ENCODE results near the gene EFHD1. TPM values are rescaled to one million over a fixed set of nuclear protein-coding genes. Genes with fewer than 3 reads are reported as not detected.

EFHD1 gene
- polyA plus RNA-seq, 2 donors, result 1.3 to 3.9 TPM

GRCh38 chr2:232597362-232598079 is 35.9 kb upstream of the EFHD1 start:
- no peaks in the 10 kb centered on the region for H3K27me3 ChIP-seq (ENCODE audit: control insufficient read depth in 1 of 2, insufficient read depth in 2 of 2, low read length in 2 of 2)
- no peaks in the 10 kb centered on the region for H3K36me3 ChIP-seq (ENCODE audit: control insufficient read depth in 2 of 2, insufficient read depth in 2 of 2, low read length in 1 of 2)
- no peaks in the 10 kb centered on the region for H3K9me3 ChIP-seq (ENCODE audit: control insufficient read depth in 2 of 2, insufficient read depth in 1 of 2, low read depth in 1 of 2, low read length in 1 of 2)
- WGBS, 2 donors, result 80 to 93% methylated on average over 7 of the region's 7 CpGs
- H3K4me3 ChIP-seq (ENCODE audit: low read depth in 1 of 2, low read length in 2 of 2), result no peak overlapping the region
- H3K27ac ChIP-seq (ENCODE audit: low read depth in 2 of 2, low read length in 1 of 2), result no peak overlapping the region
- peaks cover 2 to 9% of the 10 kb centered on the region in 2 donors for H3K4me1 ChIP-seq (ENCODE audit: control insufficient read depth in 2 of 2, insufficient read depth in 2 of 2, low read length in 1 of 2)

- H3K27ac ChIP-seq (ENCODE audit: low read depth in 2 of 2, low read length in 1 of 2), result no peak overlapping the region
- WGBS, 2 donors, result 62 to 73% methylated on average over 4 of the region's 4 CpGs
- H3K9me3 ChIP-seq (ENCODE audit: control insufficient read depth in 2 of 2, insufficient read depth in 1 of 2, low read depth in 1 of 2, low read length in 1 of 2), result no peaks in the 10 kb centered on the region
- H3K36me3 ChIP-seq (ENCODE audit: control insufficient read depth in 2 of 2, insufficient read depth in 2 of 2, low read length in 1 of 2), result no peaks in the 10 kb centered on the region
- no peaks in the 10 kb centered on the region for H3K27me3 ChIP-seq (ENCODE audit: control insufficient read depth in 1 of 2, insufficient read depth in 2 of 2, low read length in 2 of 2)
- no peak overlapping the region for H3K4me3 ChIP-seq (ENCODE audit: low read depth in 1 of 2, low read length in 2 of 2)
- H3K4me1 ChIP-seq (ENCODE audit: control insufficient read depth in 2 of 2, insufficient read depth in 2 of 2, low read length in 1 of 2), result peaks cover 0 to 3% of the 10 kb centered on the region in 2 donors
Measured at GRCh38 chr2:232598293-232598692, 35.1 kb upstream of the EFHD1 start.

GRCh38 chr2:232600053-232600773 is 33.2 kb upstream of the EFHD1 start:
- no peaks in the 10 kb centered on the region for H3K4me1 ChIP-seq (ENCODE audit: control insufficient read depth in 2 of 2, insufficient read depth in 2 of 2, low read length in 1 of 2)
- WGBS, 2 donors, result 88% methylated on average over 17 of the region's 17 CpGs
- H3K27ac ChIP-seq (ENCODE audit: low read depth in 2 of 2, low read length in 1 of 2), result no peak overlapping the region
- no peaks in the 10 kb centered on the region for H3K36me3 ChIP-seq (ENCODE audit: control insufficient read depth in 2 of 2, insufficient read depth in 2 of 2, low read length in 1 of 2)
- no peak overlapping the region for H3K4me3 ChIP-seq (ENCODE audit: low read depth in 1 of 2, low read length in 2 of 2)
- H3K27me3 ChIP-seq (ENCODE audit: control insufficient read depth in 1 of 2, insufficient read depth in 2 of 2, low read length in 2 of 2), result no peaks in the 10 kb centered on the region
- no peaks in the 10 kb centered on the region for H3K9me3 ChIP-seq (ENCODE audit: control insufficient read depth in 2 of 2, insufficient read depth in 1 of 2, low read depth in 1 of 2, low read length in 1 of 2)

GRCh38 chr2:232603283-232603682 is 30.1 kb upstream of the EFHD1 start:
- Histone ChIP-seq H3K4me3 (ENCODE audit: low read depth in 1 of 2, low read length in 2 of 2) (no peak overlapping the region), H3K9me3 (ENCODE audit: control insufficient read depth in 2 of 2, insufficient read depth in 1 of 2, low read depth in 1 of 2, low read length in 1 of 2) (no peaks in the 10 kb centered on the region), H3K27me3 (ENCODE audit: control insufficient read depth in 1 of 2, insufficient read depth in 2 of 2, low read length in 2 of 2) (no peaks in the 10 kb centered on the region), H3K27ac (ENCODE audit: low read depth in 2 of 2, low read length in 1 of 2) (no peak overlapping the region), H3K36me3 (ENCODE audit: control insufficient read depth in 2 of 2, insufficient read depth in 2 of 2, low read length in 1 of 2) (no peaks in the 10 kb centered on the region), H3K4me1 (ENCODE audit: control insufficient read depth in 2 of 2, insufficient read depth in 2 of 2, low read length in 1 of 2) (peaks cover 0 to 2% of the 10 kb centered on the region in 2 donors)
- 52 to 76% methylated on average over 3 of the region's 3 CpGs for WGBS, 2 donors

- Histone ChIP-seq H3K36me3 (ENCODE audit: control insufficient read depth in 2 of 2, insufficient read depth in 2 of 2, low read length in 1 of 2) (no peaks in the 10 kb centered on the region), H3K27me3 (ENCODE audit: control insufficient read depth in 1 of 2, insufficient read depth in 2 of 2, low read length in 2 of 2) (no peaks in the 10 kb centered on the region), H3K9me3 (ENCODE audit: control insufficient read depth in 2 of 2, insufficient read depth in 1 of 2, low read depth in 1 of 2, low read length in 1 of 2) (no peaks in the 10 kb centered on the region), H3K4me3 (ENCODE audit: low read depth in 1 of 2, low read length in 2 of 2) (no peak overlapping the region), H3K27ac (ENCODE audit: low read depth in 2 of 2, low read length in 1 of 2) (no peak overlapping the region), H3K4me1 (ENCODE audit: control insufficient read depth in 2 of 2, insufficient read depth in 2 of 2, low read length in 1 of 2) (peaks cover 0 to 2% of the 10 kb centered on the region in 2 donors)
- WGBS, 2 donors, result 93 to 95% methylated on average over 10 of the region's 10 CpGs
Measured at GRCh38 chr2:232604535-232604934, 28.9 kb upstream of the EFHD1 start.

GRCh38 chr2:232607011-232607410 is 26.4 kb upstream of the EFHD1 start:
- WGBS, 2 donors, result 90 to 91% methylated on average over 17 of the region's 17 CpGs
- Histone ChIP-seq H3K9me3 (ENCODE audit: control insufficient read depth in 2 of 2, insufficient read depth in 1 of 2, low read depth in 1 of 2, low read length in 1 of 2) (no peaks in the 10 kb centered on the region), H3K4me3 (ENCODE audit: low read depth in 1 of 2, low read length in 2 of 2) (no peak overlapping the region), H3K27ac (ENCODE audit: low read depth in 2 of 2, low read length in 1 of 2) (no peak overlapping the region), H3K27me3 (ENCODE audit: control insufficient read depth in 1 of 2, insufficient read depth in 2 of 2, low read length in 2 of 2) (no peaks in the 10 kb centered on the region), H3K36me3 (ENCODE audit: control insufficient read depth in 2 of 2, insufficient read depth in 2 of 2, low read length in 1 of 2) (no peaks in the 10 kb centered on the region), H3K4me1 (ENCODE audit: control insufficient read depth in 2 of 2, insufficient read depth in 2 of 2, low read length in 1 of 2) (peaks cover 2 to 4% of the 10 kb centered on the region in 2 donors)

GRCh38 chr2:232609607-232610006 is 23.8 kb upstream of the EFHD1 start:
- Histone ChIP-seq H3K36me3 (ENCODE audit: control insufficient read depth in 2 of 2, insufficient read depth in 2 of 2, low read length in 1 of 2) (no peaks in the 10 kb centered on the region), H3K4me3 (ENCODE audit: low read depth in 1 of 2, low read length in 2 of 2) (no peak overlapping the region), H3K9me3 (ENCODE audit: control insufficient read depth in 2 of 2, insufficient read depth in 1 of 2, low read depth in 1 of 2, low read length in 1 of 2) (no peaks in the 10 kb centered on the region), H3K27me3 (ENCODE audit: control insufficient read depth in 1 of 2, insufficient read depth in 2 of 2, low read length in 2 of 2) (no peaks in the 10 kb centered on the region), H3K27ac (ENCODE audit: low read depth in 2 of 2, low read length in 1 of 2) (no peak overlapping the region), H3K4me1 (ENCODE audit: control insufficient read depth in 2 of 2, insufficient read depth in 2 of 2, low read length in 1 of 2) (peaks cover 2 to 4% of the 10 kb centered on the region in 2 donors)
- WGBS, 2 donors, result 58 to 73% methylated on average over 8 of the region's 8 CpGs

- 83 to 85% methylated on average over 3 of the region's 3 CpGs for WGBS, 2 donors
- H3K27ac ChIP-seq (ENCODE audit: low read depth in 2 of 2, low read length in 1 of 2), result no peak overlapping the region
- peaks cover 2 to 4% of the 10 kb centered on the region in 2 donors for H3K4me1 ChIP-seq (ENCODE audit: control insufficient read depth in 2 of 2, insufficient read depth in 2 of 2, low read length in 1 of 2)
- H3K36me3 ChIP-seq (ENCODE audit: control insufficient read depth in 2 of 2, insufficient read depth in 2 of 2, low read length in 1 of 2), result no peaks in the 10 kb centered on the region
- no peaks in the 10 kb centered on the region for H3K27me3 ChIP-seq (ENCODE audit: control insufficient read depth in 1 of 2, insufficient read depth in 2 of 2, low read length in 2 of 2)
- no peak overlapping the region for H3K4me3 ChIP-seq (ENCODE audit: low read depth in 1 of 2, low read length in 2 of 2)
- H3K9me3 ChIP-seq (ENCODE audit: control insufficient read depth in 2 of 2, insufficient read depth in 1 of 2, low read depth in 1 of 2, low read length in 1 of 2), result no peaks in the 10 kb centered on the region
Measured at GRCh38 chr2:232610081-232610480, 23.3 kb upstream of the EFHD1 start.

GRCh38 chr2:232611061-232611460 is 22.3 kb upstream of the EFHD1 start:
- no peaks in the 10 kb centered on the region for H3K36me3 ChIP-seq (ENCODE audit: control insufficient read depth in 2 of 2, insufficient read depth in 2 of 2, low read length in 1 of 2)
- peaks cover 2 to 4% of the 10 kb centered on the region in 2 donors for H3K4me1 ChIP-seq (ENCODE audit: control insufficient read depth in 2 of 2, insufficient read depth in 2 of 2, low read length in 1 of 2)
- WGBS, 2 donors, result 82 to 83% methylated on average over 6 of the region's 6 CpGs
- H3K27ac ChIP-seq (ENCODE audit: low read depth in 2 of 2, low read length in 1 of 2), result no peak overlapping the region
- H3K27me3 ChIP-seq (ENCODE audit: control insufficient read depth in 1 of 2, insufficient read depth in 2 of 2, low read length in 2 of 2), result no peaks in the 10 kb centered on the region
- no peaks in the 10 kb centered on the region for H3K9me3 ChIP-seq (ENCODE audit: control insufficient read depth in 2 of 2, insufficient read depth in 1 of 2, low read depth in 1 of 2, low read length in 1 of 2)
- no peak overlapping the region for H3K4me3 ChIP-seq (ENCODE audit: low read depth in 1 of 2, low read length in 2 of 2)

All from esophagus (tissue), 2 donors.